Superior temporal gyrus (tissue), 1 donor: ENCODE measurements around the gene PPP1R7.
"Not testable (repeated sequence)": the region's sequence is repeated elsewhere in the genome, so short reads cannot be mapped to it uniquely, and the experiment has no call there.

Experiments
- DNase-seq: peaks from one replicate; pipeline ENCODE4 v3.0.0-alpha.2; 2016; ENCODE audit errors: extremely low spot score

The PPP1R7 gene

DNA sequence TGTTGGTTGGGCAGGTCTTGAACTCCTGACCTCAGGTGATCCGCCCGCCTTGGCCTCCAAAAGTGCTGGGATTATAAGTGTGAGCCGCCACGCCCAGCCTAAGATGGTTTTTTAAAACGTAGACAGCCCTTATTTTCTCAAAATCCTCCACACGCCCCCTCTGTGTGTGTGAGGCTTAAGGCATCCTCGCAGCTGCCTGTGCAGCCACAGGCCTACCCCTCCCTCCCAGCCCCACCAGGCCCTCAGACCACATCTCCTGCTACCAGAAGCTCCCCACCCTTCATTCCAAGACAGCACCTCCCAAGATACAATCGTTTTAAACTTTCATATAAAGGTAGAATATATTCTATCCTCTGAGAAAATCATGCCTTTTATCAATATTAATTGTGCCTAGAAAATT is 43.0 kb downstream of the PPP1R7 start:
- no peak for DNase-seq

DNA sequence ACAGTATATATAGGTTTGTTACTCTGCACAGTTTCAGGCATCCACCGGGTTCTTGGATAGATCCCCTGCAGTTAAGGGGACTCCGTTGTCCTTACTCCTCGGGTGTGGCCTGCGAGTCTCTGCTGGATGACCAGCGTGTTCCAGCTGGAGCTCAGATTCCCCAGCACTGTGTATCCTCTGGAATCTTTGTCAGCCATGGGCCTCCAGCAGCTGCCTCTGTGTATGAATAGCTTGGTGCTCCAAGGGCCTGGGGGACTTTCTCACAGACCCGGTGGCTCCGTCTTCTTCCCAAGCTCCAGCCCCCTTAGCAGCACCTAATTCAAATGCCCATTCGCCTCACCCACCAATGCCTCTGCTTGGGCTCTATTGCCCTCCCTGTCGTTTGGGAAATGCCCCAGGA is 44.5 kb downstream of the PPP1R7 start:
- DNase-seq, result no peak

DNA sequence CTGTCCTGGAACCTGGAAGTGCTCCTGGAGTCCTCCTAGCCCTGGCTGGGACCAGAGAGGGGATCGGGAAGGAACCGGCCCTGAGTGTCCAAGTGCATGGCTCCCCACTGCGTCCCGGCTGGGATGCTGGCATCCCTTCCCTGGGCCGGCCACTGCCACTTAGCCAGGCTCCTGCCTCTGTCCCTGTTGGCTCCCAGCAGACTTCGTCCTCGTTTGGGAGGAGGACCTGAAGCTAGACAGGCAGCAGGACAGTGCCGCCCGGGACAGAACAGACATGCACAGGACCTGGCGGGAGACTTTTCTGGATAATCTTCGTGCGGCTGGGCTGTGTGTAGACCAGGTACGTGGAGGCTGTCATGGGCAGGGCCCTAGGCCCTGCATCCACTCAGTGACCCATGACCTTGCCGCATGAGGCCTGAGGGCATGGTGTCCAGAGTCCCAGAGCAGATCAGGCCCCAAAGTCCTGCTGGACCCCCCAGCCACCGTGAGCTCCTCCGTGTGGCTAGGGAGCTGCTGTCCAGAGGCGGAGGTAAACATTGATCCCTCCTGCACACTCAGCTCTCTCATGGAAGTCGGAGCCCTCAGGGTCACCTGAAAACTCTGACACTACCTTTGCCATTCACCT is 45.4 kb downstream of the PPP1R7 start:
- DNase-seq, result no peak

DNA sequence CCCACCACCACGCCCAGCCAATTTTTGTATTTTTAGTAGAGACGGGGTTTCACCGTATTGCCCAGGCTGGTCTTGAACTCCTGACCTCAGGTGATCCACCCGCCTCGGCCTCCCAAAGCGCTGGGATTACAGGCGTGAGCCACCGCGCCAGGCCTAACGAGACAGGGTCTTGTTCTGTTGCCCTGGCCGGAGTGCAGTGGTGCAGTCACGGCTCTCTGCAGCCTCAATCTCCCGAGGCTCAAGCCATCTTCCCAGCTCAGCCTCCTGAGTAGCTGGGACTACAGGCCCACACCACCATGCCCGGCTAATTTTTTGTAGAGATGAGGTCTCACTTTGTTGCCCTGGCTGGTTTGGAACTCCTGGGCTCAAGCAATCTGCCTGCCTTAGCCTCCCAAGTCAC is 47.0 kb downstream of the PPP1R7 start:
- DNase-seq, result not testable (repeated sequence)

DNA sequence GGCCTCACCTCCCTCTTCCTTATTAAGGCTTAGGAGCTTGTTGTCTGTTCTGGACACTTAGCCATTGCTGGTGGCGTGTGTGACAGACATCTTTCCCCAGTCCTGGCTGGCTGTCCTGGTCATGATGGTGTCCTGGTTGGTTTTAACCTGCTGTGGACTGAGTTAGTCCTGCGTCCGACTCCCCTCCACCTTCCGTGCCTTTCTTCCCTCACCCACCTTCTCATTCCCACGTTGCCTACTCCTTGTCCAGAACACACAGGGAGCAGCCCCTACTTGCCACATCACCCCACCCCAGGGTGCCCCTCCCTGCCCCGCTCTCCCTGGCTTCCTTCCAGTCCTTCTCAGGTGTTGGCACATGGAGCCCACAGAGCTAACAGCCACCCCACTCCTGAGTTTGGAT is 47.7 kb downstream of the PPP1R7 start:
- DNase-seq, result no peak

DNA sequence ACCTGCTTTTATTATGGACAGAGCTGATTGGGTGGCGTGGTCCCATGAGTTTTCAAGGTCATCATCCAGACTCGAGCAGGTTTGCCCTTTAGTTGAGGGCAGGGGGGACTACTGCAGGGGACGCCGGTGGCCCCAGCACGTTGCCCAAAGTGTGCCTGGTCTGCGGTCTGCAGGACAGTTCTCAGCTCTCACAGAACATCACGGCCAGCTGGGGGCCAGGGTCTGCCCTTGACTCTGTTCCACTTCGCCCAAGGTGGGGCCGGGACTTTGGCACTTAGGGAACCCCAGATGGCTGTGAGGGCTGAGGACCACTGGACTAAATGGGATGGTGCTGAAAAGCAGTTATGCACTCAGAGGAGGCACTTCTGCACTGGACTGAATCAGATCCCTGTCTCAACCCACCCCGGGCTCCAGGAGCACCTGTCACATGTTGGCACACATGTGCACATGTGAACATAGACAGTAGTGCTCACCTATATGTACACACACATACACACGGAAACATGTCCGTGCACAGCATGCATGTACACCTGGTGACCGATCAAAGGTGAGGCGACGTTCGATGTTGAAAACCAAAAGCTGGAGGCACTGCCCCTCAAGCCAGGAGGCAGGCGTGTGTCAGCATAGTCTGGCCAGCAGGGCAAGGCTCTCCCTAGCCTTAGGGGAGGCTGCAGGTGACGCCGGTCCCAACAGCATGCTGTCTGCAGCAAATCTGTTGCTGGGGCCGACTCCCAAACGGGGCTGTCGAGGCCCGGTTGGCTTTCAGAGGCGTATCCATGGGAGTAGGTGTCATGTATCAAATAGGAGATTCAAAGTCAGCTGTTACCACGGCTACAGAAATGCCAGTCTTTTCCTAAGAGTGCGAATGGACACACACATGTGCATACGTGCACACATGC is 48.4 kb downstream of the PPP1R7 start:
- no peak for DNase-seq

DNA sequence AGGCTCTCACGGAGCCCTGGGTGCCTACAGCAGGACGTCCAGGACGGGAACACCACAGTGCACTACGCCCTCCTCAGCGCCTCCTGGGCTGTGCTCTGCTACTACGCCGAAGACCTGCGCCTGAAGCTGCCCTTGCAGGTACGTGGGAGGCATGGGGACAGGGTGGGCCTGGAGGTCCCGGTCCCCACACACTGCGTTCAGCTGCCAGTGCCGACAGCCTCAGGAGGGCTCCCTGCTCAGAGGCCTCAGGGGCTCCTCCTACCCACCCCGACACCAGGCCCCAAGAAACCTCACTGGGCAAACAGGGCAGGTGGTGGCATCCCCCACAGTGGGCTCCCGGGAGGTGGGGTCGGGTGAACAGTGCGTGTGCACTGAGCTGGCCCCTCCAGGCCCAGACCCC is 49.0 kb downstream of the PPP1R7 start:
- DNase-seq, result no peak

DNA sequence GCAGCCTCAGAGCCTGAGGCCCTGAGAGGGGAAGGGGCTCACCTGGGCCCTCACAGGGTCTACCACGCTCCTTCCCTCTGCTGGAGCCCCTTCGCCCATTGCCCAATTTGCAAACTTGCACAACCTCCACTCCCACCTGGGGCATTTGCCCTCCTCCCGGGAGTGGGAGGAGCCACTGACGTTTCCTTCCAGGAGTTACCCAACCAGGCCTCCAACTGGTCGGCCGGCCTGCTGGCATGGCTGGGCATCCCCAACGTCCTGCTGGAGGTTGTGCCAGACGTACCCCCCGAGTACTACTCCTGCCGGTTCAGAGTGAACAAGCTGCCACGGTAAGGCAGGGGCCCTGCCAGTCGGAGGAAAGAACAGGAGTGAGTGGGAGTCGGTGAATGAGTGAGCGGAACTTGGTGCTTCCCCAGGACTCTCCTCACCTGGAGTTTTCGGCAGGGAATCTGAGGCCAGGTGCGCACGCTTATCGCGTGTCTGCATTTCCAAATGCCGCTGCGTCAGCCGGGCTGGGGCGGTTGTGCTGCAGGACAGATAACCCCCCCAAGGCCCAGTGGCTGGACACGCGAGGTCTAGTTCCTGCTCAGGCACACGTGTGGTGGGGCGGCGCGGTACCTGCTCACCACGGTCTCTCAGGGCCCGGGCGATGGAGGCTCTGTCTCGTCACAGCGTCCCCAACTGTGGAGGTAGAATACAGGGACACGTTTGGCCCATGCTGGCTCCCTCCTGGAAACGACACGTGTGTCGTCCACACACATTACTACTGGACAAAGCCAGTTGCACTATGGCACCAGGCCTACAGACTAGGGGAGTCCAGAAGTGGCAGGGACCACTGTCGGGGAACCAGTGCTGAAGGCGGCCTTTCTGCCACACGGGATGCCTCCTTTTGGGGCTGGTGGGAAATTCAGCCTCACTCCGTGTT is 49.9 kb downstream of the PPP1R7 start:
- no peak for DNase-seq

DNA sequence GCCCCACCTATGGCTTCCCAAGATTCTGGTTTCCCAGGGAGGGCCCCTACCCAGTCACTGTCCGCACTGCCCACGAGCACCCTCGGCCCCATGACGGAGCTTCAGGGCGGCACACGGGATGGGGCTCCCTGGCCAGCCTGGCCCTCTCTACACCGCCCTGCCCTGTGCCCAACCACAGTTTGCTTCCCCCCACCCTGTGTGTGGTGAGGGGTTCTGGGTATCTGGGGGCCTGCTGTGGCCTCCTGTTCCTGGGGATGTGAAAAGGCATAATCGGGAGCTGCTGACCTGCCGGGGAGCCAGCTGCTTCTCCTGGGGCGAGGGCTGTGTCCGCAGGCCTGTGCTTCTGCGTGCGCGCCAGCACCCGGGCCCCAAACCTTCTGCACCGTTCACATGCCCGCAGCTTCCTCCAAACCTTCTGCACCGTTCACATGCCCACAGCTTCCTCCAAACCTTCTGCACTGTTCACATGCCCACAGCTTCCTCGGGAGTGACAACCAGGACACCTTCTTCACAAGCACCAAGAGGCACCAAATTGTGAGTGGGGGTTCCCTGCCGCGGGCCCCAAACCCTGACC is 50.6 kb downstream of the PPP1R7 start:
- DNase-seq, result no peak

DNA sequence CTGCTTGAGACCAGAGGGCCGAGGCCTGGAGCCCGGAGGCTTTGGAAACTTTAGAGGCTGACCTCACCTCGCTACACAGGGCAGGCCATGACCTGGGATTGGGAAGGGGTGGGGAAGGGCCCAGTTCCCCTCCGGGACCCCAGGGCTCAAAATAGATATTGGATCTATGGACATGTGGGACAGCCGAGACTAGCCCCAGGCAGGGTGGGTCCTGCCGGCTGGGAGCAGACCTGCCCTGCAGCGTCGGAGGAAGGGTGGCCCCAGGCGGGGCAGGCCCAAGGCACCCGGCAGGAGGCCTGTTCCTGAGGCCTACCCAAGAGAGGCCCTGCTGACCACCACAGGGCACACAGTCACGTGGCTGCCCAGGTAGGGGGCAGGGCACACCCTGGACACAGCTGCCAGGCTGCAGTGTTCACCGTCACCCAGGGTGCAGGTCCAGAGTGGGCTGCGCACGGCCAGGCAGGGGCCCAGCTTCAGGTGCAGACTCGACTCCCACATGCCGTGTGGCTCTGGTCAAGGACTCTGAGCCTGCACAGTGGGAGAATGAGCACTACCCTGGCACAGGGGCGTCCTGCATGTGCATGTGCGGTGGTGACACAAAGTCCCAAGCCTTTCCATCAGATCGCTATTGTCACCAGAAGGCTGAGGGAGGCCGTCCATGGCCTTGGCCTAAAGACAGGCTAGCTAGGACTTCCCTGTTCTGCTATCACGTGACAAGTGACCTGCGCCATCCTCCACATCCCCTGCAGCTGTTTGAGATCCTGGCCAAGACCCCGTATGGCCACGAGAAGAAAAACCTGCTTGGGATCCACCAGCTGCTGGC is 51.4 kb downstream of the PPP1R7 start:
- no peak for DNase-seq

DNA sequence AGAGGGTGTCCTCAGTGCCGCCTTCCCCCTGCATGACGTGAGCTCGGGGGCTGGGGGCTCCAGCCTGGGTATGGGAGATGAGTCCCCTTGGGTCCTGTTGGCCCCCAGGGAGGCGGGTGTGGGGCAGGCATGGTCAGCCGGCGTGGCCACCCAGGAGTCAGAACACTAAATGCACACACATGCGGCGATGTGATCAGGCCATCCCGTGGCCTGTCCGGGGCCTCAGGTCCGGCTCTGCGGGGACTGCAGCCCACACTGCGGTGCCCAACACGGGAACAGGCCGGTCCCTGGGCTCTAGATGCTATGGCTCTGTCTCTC is 52.0 kb downstream of the PPP1R7 start:
- no peak for DNase-seq

DNA sequence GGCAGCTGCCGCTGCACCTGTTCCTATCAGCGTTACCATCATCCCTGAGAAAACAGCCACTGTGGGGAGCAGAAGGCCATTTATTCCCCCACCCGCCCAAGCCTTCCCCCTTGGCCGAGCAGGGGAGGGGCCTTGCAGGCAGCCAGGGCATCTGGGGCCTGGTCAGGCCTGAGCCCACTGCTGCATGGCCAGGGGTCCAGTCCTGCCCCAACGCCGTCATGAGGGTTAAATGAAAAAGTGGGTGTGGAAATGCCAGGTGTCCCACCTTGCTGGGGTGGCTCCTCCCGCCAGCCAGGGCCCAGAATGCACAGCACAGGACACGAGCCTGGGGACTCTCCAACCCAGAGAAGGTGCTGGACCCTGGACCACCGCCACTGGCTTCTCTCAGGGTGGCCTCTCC is 52.4 kb downstream of the PPP1R7 start:
- DNase-seq, result no peak

DNA sequence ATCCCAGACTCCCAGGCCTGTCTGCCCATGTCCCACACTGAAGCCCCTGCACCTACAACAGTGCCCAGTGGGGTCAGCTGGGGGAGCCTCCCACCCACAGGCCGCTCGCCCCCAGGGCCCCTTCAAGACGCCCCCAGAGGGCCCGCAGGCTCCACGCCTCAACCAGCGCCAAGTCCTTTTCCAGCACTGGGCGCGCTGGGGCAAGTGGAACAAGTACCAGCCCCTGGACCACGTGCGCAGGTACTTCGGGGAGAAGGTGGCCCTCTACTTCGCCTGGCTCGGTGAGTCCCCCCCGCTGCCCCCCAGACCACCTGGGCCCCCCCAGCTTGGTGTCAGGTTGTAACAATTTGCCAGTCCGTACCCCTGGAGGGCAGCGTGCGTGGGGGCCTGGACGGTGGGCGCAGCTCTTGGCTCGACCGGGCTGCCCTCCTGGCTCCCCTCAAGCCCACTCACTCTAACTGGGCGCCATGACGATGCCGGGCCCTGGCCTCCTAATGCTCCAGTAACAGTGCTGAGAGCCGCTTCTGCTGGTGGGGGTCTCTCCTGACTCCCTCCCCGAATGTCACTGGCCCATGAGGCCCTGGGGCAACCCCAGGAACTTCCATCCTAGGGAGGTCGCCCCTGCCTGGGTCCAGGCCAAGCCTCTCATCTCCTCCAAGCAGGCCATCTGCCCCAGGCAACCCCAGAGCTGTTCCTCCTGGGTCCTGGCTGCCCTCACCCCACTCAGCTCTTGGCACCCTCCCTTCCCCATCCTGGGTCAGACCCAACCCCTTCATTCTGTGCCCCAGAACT is 53.1 kb downstream of the PPP1R7 start:
- no peak for DNase-seq

DNA sequence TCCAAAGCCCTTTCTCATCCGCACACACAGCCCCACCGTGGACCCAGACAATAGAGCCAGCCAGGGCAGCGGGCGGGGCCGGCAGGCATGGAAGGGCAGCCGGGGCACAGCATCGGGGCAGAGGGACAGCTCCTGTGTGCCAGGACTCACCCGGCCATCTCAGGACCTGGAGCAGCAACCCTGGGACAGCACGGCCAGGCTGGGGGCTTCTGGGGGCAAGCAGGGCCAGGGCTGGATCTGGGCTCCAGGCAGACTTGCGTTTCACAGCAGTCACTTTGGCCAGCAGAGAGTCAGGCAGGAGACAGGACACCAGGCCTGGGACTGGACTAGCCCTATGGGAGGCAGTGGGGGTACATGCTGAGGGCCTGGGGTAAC is 53.7 kb downstream of the PPP1R7 start:
- no peak for DNase-seq

DNA sequence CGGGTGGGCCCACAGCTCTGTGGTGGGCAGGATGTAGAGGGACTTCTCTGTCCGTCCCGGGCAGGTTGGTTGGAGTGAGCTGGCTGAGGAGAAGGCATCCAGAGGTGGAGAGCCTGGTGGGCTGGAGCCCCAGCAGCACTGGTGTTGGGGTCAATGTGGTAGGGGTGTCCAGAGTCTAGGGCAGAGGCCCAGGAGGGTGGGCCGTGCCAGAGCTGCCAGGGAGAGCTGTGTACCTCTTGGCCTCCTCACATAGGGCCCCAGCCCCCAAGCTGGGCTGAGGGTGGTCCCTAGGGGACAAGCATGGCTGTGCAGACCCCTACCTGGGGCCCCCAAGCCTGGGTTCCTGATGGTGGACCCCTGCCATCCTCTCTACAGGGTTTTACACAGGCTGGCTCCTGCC is 54.2 kb downstream of the PPP1R7 start:
- DNase-seq, result no peak

DNA sequence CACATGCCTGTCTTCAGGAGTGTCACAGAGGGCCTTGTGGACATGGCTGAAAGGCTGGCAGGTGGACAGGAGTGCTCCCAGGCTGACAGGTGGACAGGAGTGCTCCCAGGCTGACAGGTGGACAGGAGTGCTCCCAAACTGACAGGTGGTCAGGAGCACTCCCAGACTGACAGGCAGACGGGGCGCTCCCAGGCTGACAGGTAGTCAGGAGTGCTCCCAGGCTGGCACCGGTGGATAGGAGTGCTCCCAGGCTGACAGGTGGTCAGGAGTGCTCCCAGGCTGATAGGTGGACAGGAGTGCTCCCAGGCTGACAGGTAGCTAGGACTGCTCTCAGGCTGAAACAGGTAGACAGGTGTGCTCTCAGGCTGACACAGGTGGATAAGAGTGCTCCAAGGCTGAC is 54.8 kb downstream of the PPP1R7 start:
- no peak for DNase-seq

DNA sequence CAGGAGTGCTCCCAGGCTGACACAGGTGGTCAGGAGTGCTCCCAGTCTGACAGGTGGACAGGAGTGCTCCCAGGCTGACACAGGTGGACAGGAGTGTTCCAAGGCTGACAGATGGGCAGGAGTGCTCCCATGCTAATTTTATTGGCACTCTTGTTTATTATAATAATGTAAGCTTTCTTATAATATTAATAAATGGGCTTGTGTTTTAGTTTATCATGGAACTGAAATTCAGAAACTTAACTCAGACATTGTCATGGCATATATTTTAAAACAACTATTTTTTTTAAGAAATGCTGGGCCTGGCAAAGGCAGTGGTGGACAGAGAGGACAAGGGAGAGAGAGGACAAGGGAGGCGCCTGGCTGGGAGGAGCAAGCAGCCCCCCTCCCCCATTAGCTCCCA is 56.9 kb downstream of the PPP1R7 start:
- DNase-seq, result no peak

DNA sequence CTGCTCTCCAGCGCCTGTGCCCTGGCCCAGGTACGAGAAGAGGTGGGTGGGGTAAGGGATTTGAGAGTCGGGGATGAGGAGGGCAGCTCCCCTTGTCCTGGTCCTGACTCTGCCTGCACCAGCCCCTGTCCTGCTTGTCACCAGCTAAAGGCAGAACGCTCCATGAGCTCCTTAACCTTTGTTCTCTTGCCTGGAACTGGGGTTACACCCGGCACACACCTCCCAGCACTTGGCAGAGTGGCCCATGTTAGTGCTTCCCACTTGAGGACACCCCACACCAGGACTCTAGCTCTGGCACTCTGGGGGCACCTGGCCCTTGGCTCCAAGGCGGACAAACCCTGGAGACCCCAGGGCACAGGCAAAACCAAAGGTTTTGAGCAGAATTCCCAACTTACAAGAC is 57.4 kb downstream of the PPP1R7 start:
- no peak for DNase-seq

DNA sequence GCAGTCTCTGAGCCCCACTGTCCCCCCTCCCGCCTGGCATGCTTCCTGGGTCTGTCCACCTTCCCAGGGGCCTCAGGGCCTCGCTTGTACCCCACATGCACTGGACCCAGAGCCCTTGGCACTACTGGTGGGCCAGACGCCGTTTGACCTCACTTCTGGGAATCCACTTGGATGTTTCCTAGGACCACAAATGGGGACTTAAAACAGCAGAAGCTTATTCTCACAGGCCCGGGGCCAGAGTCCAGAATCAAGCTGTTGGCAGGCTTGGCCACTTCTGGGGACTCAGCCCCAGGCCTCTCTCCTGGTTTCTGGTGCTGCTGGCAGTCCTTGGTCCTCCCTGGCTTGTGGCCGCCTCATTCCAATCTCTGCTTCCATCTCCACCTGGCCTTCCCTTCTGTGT is 57.8 kb downstream of the PPP1R7 start:
- DNase-seq, result peak; percentile 16

DNA sequence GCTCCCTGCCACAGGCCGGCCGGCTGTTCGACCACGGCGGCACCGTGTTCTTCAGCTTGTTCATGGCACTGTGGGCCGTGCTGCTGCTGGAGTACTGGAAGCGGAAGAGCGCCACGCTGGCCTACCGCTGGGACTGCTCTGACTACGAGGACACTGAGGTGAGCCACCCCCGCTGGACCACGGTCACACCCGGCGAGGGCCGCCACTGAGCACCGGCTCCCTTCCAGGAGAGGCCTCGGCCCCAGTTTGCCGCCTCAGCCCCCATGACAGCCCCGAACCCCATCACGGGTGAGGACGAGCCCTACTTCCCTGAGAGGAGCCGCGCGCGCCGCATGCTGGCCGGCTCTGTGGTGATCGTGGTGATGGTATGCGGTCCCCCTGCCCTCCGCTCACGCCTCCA is 59.0 kb downstream of the PPP1R7 start:
- no peak for DNase-seq

DNA sequence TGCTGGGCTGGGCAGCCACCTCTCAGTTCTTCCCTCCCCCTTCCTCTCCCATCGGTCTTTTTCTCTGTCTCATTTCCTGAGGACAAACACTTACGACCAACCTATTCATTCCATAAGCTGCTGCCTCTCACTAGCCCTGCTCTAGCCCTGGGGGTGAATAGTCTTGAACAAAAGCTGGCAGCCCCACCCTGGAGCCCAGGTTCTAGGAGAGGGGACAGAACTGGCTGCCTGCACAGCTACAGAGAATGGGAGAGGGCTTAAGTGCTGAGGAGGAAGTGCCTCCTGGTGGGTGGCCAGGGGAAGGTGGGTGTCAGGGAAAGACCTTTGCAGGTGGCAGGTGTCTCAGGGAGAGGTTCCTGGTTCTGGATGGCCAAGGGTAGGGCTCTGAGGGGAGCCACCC is 61.0 kb downstream of the PPP1R7 start:
- no peak for DNase-seq
